ENCODE data around the gene GUCD1.

Gene GUCD1

GRCh38 chr22:24501301-24502005 is 53.5 kb downstream of the GUCD1 start:
- DNase-seq = no peak

- DNase-seq = no peak
Measured at GRCh38 chr22:24500277-24500820, 54.6 kb downstream of the GUCD1 start.

- no peak for DNase-seq
Measured at GRCh38 chr22:24499706-24500276, 55.1 kb downstream of the GUCD1 start.

GRCh38 chr22:24498824-24499223 is 56.1 kb downstream of the GUCD1 start:
- DNase-seq = no peak

- DNase-seq = no peak
Measured at GRCh38 chr22:24497841-24498258, 57.1 kb downstream of the GUCD1 start.

- DNase-seq = no peak
Measured at GRCh38 chr22:24496661-24497060, 58.3 kb downstream of the GUCD1 start.

GRCh38 chr22:24496234-24496633 is 58.7 kb downstream of the GUCD1 start:
- no peak for DNase-seq

GRCh38 chr22:24495365-24495675 is 59.6 kb downstream of the GUCD1 start:
- no peak for DNase-seq

- DNase-seq = no peak
Measured at GRCh38 chr22:24494528-24495364, 60.2 kb downstream of the GUCD1 start, which contains the start of gene UPB1. UPB1 (plus strand) TSS chr22:24495332; CDS start chr22:24495404, 72 bp downstream.

GRCh38 chr22:24494167-24494527 is 60.8 kb downstream of the GUCD1 start:
- DNase-seq = no peak

GRCh38 chr22:24492391-24492790 is 62.5 kb downstream of the GUCD1 start:
- DNase-seq = no peak

Measured in stimulated activated CD4-positive, alpha-beta T cell treated with anti-CD3 and anti-CD28 coated beads, Interleukin-1b, Interleukin-23, amount 100 ng/mL, for 48 hours (primary cell).